ENCODE measurements around the gene TBC1D3B.
"Not testable (repeated sequence)": the region's sequence is repeated elsewhere in the genome, so short reads cannot be mapped to it uniquely, and the experiment has no call there.

TBC1D3B gene

DNA sequence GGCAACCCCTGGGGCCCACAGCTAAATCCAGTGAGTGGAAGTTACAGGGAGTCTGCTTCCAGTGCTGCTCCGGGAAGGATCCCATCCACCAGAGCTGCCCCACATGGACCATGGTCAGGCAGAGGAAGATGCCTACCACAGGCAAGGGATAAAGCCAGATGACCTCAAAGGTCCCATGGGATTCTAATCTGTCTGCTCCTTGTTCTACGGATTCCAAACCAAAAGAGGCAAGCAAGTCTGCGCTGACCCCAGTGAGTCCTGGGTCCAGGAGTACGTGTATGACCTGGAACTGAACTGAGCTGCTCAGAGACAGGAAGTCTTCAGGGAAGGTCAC, 35.8 kb upstream of the TBC1D3B start:
- H3K4me3 ChIP-seq (ENCODE audit: low read depth, low read length, poor library complexity, severe bottlenecking), result no peak overlapping the region
- no peak overlapping the region; the same call in 1 of the 2 replicates for H3K4me2 ChIP-seq (ENCODE audit: low read length)
- no peaks in the 10 kb centered on the region for H3K36me3 ChIP-seq (ENCODE audit: insufficient read depth, low read length)
- peaks cover 17% of the 10 kb centered on the region for H3K4me1 ChIP-seq (ENCODE audit: insufficient read depth, low read length, severe bottlenecking)
- no peaks in the 10 kb centered on the region for H4K20me1 ChIP-seq (ENCODE audit: insufficient read depth, low read length)
- H3K9me3 ChIP-seq (ENCODE audit: low read length), result no peaks in the 10 kb centered on the region
- H2AFZ ChIP-seq (ENCODE audit: low read length), result no peak overlapping the region
- H3F3A ChIP-seq (ENCODE audit: insufficient read depth, low read length), result no peaks in the 10 kb centered on the region
- TF ChIP-seq, protein P1, sequence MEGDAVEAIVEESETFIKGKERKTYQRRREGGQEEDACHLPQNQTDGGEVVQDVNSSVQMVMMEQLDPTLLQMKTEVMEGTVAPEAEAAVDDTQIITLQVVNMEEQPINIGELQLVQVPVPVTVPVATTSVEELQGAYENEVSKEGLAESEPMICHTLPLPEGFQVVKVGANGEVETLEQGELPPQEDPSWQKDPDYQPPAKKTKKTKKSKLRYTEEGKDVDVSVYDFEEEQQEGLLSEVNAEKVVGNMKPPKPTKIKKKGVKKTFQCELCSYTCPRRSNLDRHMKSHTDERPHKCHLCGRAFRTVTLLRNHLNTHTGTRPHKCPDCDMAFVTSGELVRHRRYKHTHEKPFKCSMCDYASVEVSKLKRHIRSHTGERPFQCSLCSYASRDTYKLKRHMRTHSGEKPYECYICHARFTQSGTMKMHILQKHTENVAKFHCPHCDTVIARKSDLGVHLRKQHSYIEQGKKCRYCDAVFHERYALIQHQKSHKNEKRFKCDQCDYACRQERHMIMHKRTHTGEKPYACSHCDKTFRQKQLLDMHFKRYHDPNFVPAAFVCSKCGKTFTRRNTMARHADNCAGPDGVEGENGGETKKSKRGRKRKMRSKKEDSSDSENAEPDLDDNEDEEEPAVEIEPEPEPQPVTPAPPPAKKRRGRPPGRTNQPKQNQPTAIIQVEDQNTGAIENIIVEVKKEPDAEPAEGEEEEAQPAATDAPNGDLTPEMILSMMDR (IDR thresholded peaks at IDR 0.05; ENCODE audit: low read length), result no peak
- no peak for TF ChIP-seq EZH2 (IDR thresholded peaks at IDR 0.05; ENCODE audit: borderline replicate concordance, low read length)
- H3K27ac ChIP-seq (ENCODE audit: low read depth, low read length, poor library complexity, severe bottlenecking), result no peak overlapping the region
- H3K9ac ChIP-seq (ENCODE audit: low read length), result no peak overlapping the region
- no peaks in the 10 kb centered on the region for H3K27me3 ChIP-seq (ENCODE audit: insufficient read depth, low read length)
- no peaks in the 10 kb centered on the region for H3K79me2 ChIP-seq (ENCODE audit: insufficient read depth, low read length)
- no peaks in the 10 kb centered on the region for H3K9me2 ChIP-seq (ENCODE audit: low read depth, low read length)

DNA sequence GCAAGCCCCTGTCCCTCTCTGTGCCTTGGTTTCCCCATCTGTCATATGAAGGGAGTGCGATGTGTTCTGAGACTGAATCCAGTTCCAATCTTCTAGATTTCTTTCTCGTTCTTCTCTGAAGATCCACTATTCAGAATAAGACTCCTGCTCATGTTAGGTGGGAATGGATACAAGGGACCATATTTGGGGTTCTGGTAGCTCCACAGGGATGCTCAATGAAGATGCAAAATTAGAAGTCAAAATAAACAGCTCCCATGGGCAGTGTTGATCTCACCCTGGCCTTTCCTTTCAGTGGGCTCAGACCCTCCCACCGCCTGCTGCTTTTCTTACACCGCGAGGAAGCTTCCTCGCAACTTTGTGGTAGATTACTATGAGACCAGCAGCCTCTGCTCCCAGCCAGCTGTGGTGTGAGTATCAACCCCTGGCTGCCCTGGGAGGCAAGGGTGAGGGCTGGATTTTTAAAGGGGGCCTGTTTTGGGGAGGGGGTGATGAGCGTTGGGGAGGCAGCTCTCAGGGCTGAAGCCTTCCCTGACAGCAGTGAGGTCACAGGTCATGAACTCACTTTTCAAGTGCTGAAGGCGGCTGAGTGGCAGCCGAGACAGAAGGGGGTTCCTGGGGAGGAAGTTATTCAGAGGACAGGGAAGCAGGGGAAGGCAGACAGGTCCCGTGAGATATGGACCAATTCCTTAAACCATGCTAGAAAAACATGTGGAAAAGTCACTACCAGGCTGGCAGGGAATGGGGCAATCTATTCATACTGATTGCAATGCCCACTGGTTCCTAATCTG, 35.2 kb upstream of the TBC1D3B start:
- not testable (repeated sequence) for H3K4me2 ChIP-seq (ENCODE audit: low read length); H3K27me3 ChIP-seq (ENCODE audit: insufficient read depth, low read length)
- H3K4me1 ChIP-seq (ENCODE audit: insufficient read depth, low read length, severe bottlenecking), result peaks cover 17% of the 10 kb centered on the region

DNA sequence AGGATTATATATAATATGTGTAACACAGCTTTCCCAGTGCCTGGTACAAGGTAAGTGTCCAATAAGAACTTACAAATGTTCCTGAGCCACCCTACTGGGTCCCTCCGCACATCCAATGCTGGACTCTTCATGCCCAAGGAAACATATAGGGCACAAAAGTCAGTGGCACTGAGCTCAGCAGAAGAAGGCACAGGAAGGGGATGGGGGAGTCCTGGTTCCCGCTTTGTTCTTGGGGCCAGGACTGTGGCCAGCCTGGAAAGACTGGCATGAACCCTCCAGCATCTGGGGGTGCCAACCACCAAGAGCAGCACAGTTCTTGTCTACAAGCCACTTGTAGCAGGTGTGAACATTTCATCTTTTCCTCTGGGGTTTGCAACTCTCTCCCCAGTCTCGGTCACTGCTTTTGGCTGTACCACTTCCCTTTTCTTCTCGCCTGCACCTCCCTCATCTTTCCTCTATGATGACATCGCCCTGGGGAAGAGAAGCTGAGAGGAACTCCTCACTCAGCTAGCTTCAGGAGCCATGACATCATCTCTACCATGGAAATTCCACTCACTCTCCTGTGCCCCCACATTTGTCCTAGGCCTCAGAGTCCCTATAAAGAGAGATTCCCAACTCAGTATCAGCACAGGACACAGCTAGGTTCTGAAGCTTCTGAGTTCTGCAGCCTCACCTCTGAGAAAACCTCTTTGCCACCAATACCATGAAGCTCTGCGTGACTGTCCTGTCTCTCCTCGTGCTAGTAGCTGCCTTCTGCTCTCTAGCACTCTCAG, 34.2 kb upstream of the TBC1D3B start, which contains the start of gene CCL4L2:
CCL4L2 (plus strand) TSS at position 625 of the 773 bp plus-strand sequence.
- H3K4me2 ChIP-seq (ENCODE audit: low read length); H3K4me3 ChIP-seq (ENCODE audit: low read depth, low read length, poor library complexity, severe bottlenecking): not testable (repeated sequence)

More for the DNA sequence above, 35.2 kb upstream of the TBC1D3B start:
- H3F3A ChIP-seq (ENCODE audit: insufficient read depth, low read length); H3K79me2 ChIP-seq (ENCODE audit: insufficient read depth, low read length); H3K9ac ChIP-seq (ENCODE audit: low read length); H3K36me3 ChIP-seq (ENCODE audit: insufficient read depth, low read length); H3K9me3 ChIP-seq (ENCODE audit: low read length); H4K20me1 ChIP-seq (ENCODE audit: insufficient read depth, low read length); H3K9me2 ChIP-seq (ENCODE audit: low read depth, low read length); H2AFZ ChIP-seq (ENCODE audit: low read length); H3K4me3 ChIP-seq (ENCODE audit: low read depth, low read length, poor library complexity, severe bottlenecking): not testable (repeated sequence)
- H3K27ac ChIP-seq (ENCODE audit: low read depth, low read length, poor library complexity, severe bottlenecking), result peak overlapping the region; percentile 23

DNA sequence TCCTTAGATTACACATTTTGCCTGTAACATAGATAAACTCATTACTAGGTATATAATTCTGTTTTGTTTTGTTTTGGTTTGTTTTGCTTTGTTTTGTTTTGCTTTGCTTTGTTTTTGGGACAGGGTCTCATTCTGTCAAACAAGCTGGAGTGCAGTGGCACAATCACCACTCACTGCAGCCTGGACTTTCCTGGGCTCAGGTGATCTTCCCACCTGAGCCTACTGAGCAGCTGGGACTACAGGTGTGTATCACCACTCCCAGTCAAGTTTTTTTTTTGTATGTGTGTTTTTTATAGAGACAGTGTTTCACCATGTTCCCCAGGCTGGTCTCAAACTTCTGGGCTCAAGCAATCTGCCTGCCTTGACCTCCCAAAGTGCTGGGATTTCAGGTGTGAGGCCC, 33.1 kb upstream of the TBC1D3B start:
- H3K4me1 ChIP-seq (ENCODE audit: insufficient read depth, low read length, severe bottlenecking), result peaks cover 36% of the 10 kb centered on the region
- H3K9me2 ChIP-seq (ENCODE audit: low read depth, low read length), result no peaks in the 10 kb centered on the region
- no peaks in the 10 kb centered on the region for H3K36me3 ChIP-seq (ENCODE audit: insufficient read depth, low read length)
- H3K9me3 ChIP-seq (ENCODE audit: low read length), result no peaks in the 10 kb centered on the region
- no peaks in the 10 kb centered on the region for H3K27me3 ChIP-seq (ENCODE audit: insufficient read depth, low read length)
- H3K4me3 ChIP-seq (ENCODE audit: low read depth, low read length, poor library complexity, severe bottlenecking), result no peak overlapping the region
- TF ChIP-seq, protein P1 (IDR thresholded peaks at IDR 0.05; ENCODE audit: low read length), result no peak
- TF ChIP-seq EZH2 (IDR thresholded peaks at IDR 0.05; ENCODE audit: borderline replicate concordance, low read length), result no peak
- no peaks in the 10 kb centered on the region for H4K20me1 ChIP-seq (ENCODE audit: insufficient read depth, low read length)
- H3K79me2 ChIP-seq (ENCODE audit: insufficient read depth, low read length), result no peaks in the 10 kb centered on the region
- H3K27ac ChIP-seq (ENCODE audit: low read depth, low read length, poor library complexity, severe bottlenecking), result peak overlapping the region; percentile 59
- no peaks in the 10 kb centered on the region for H3F3A ChIP-seq (ENCODE audit: insufficient read depth, low read length)
- no peak overlapping the region for H2AFZ ChIP-seq (ENCODE audit: low read length)
- no peak overlapping the region for H3K9ac ChIP-seq (ENCODE audit: low read length)
- no peak overlapping the region for H3K4me2 ChIP-seq (ENCODE audit: low read length)

More for the DNA sequence above, 34.2 kb upstream of the TBC1D3B start, which contains the start of gene CCL4L2:
- Histone ChIP-seq H3K27ac (ENCODE audit: low read depth, low read length, poor library complexity, severe bottlenecking) (peak within 1 kb of the TSS; percentile 59), H3K4me1 (ENCODE audit: insufficient read depth, low read length, severe bottlenecking) (peaks cover 27% of the 10 kb centered on the region)
- not testable (repeated sequence) for H3K27me3 ChIP-seq (ENCODE audit: insufficient read depth, low read length); H3K9me2 ChIP-seq (ENCODE audit: low read depth, low read length); H4K20me1 ChIP-seq (ENCODE audit: insufficient read depth, low read length); H2AFZ ChIP-seq (ENCODE audit: low read length); H3F3A ChIP-seq (ENCODE audit: insufficient read depth, low read length); H3K36me3 ChIP-seq (ENCODE audit: insufficient read depth, low read length); H3K79me2 ChIP-seq (ENCODE audit: insufficient read depth, low read length); H3K9me3 ChIP-seq (ENCODE audit: low read length); H3K9ac ChIP-seq (ENCODE audit: low read length)

DNA sequence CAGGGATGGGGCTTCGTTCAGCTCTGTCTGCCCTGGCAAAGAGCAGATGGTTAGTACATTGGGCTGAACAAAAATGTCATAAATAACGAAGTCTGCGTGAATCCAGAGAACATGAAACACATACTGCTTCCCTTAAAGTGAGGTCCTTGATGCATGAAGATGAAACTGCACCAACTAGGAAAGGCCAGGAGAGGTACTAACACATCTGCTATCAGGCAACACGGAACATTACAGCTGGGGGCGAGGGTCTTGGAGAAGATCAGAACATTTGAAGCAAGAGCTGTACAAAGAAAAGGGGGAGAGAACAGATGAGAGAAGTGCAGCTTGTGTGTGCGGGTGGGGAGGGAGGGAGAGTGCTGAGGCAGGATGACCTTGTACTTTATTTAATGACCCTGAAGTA, 30.9 kb upstream of the TBC1D3B start:
- H2AFZ ChIP-seq (ENCODE audit: low read length); H4K20me1 ChIP-seq (ENCODE audit: insufficient read depth, low read length); H3K4me3 ChIP-seq (ENCODE audit: low read depth, low read length, poor library complexity, severe bottlenecking); H3F3A ChIP-seq (ENCODE audit: insufficient read depth, low read length); H3K9me2 ChIP-seq (ENCODE audit: low read depth, low read length); H3K79me2 ChIP-seq (ENCODE audit: insufficient read depth, low read length); H3K9me3 ChIP-seq (ENCODE audit: low read length); H3K27me3 ChIP-seq (ENCODE audit: insufficient read depth, low read length); H3K9ac ChIP-seq (ENCODE audit: low read length); H3K27ac ChIP-seq (ENCODE audit: low read depth, low read length, poor library complexity, severe bottlenecking); H3K36me3 ChIP-seq (ENCODE audit: insufficient read depth, low read length); H3K4me2 ChIP-seq (ENCODE audit: low read length): not testable (repeated sequence)
- H3K4me1 ChIP-seq (ENCODE audit: insufficient read depth, low read length, severe bottlenecking), result peaks cover 45% of the 10 kb centered on the region

DNA sequence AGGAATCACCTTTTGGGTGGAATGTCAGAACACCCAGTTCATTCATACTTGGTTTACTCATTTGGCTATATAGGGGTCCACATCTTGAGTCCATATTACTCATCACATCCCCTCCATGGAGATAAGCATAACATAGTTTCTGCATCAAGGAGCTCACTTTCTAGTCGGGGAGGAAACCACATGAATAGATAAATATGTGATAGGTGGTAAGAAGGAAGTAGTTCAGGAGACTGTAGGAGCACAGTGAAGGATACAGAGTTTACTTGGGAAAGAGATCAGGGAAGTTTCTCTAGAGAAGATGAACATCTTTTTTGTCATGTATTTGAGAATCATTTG, 30.0 kb upstream of the TBC1D3B start:
- not testable (repeated sequence) for H4K20me1 ChIP-seq (ENCODE audit: insufficient read depth, low read length); H3K9me2 ChIP-seq (ENCODE audit: low read depth, low read length); H3K9ac ChIP-seq (ENCODE audit: low read length); H3K4me2 ChIP-seq (ENCODE audit: low read length); H3K36me3 ChIP-seq (ENCODE audit: insufficient read depth, low read length); H3K4me3 ChIP-seq (ENCODE audit: low read depth, low read length, poor library complexity, severe bottlenecking); H3F3A ChIP-seq (ENCODE audit: insufficient read depth, low read length); H3K9me3 ChIP-seq (ENCODE audit: low read length); H3K27ac ChIP-seq (ENCODE audit: low read depth, low read length, poor library complexity, severe bottlenecking); H3K27me3 ChIP-seq (ENCODE audit: insufficient read depth, low read length); H3K79me2 ChIP-seq (ENCODE audit: insufficient read depth, low read length); H2AFZ ChIP-seq (ENCODE audit: low read length)
- peaks cover 45% of the 10 kb centered on the region for H3K4me1 ChIP-seq (ENCODE audit: insufficient read depth, low read length, severe bottlenecking)

All from OCI-LY1 (cell line).